ENCODE data around the gene TACO1. TPM values are rescaled to one million over a fixed set of nuclear protein-coding genes. Genes with fewer than 3 reads are reported as not detected.

The TACO1 gene
- 10 to 100 TPM; 12.5 to 27.8 TPM for total RNA-seq

DNA sequence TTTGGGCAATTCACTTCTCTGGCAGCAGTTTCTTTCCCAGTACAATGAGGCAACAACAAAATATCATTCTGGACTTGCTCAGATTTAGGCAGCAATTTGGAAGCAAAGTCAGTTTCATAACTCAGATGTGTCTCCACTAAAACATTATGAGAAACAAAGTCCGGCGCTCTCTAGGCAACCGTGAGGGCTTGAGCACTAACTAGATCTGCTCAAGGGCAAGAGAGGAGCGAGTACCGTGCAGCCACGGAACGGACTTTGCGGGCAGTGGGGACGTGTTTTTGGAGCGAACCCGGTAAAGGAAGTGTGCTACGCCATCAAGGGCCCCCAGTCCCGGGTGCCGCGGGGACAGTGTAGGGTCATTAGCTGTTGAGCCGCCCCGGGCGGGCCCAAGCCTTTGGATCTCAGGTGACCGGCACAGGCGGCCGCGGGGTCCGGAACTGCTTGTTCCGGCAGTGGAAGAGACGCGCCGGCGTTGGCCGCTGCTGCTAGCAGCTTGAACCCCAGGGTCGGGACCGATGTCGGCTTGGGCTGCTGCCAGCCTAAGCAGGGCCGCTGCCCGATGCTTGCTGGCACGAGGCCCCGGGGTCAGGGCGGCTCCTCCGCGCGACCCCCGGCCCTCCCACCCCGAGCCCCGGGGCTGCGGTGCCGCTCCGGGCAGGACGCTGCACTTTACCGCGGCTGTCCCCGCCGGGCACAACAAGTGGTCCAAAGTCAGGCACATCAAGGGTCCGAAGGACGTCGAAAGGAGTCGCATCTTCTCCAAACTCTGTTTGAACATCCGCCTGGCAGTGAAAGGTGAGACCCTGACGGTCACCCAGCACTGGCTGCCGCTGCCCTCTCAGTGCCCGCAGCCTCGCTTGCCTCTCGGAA is at the start of gene TACO1:
Gene TACO1 (plus strand): TSS at position 327 of the 870 bp plus-strand sequence. CDS start 189 bp downstream, at position 516.
- Mint-ChIP-seq H3K27me3 (no peaks in the 10 kb centered on the region), H3K4me1 (peaks cover 23% of the 10 kb centered on the region), H3K4me3 (peak within 1 kb of the TSS; percentile 91), H3K36me3 (ENCODE audit: low read depth) (peaks cover 18% of the 10 kb centered on the region), H3K9me3 (no peaks in the 10 kb centered on the region), H3K27ac (peak within 1 kb of the TSS; percentile 93)
- peak; percentile 84 for ATAC-seq (replicated peaks)

GRCh38 chr17:63552211-63552610 is 48.5 kb upstream of the TACO1 start:
- no peak for ATAC-seq (replicated peaks)
- peaks cover 55% of the 10 kb centered on the region for H3K36me3 Mint-ChIP-seq (ENCODE audit: low read depth)
- H3K4me3 Mint-ChIP-seq = peak overlapping the region; percentile 90
- H3K4me1 Mint-ChIP-seq = peaks cover 28% of the 10 kb centered on the region
- H3K27me3 Mint-ChIP-seq = no peaks in the 10 kb centered on the region
- H3K9me3 Mint-ChIP-seq = no peaks in the 10 kb centered on the region
- peak overlapping the region; percentile 97 for H3K27ac Mint-ChIP-seq

DNA sequence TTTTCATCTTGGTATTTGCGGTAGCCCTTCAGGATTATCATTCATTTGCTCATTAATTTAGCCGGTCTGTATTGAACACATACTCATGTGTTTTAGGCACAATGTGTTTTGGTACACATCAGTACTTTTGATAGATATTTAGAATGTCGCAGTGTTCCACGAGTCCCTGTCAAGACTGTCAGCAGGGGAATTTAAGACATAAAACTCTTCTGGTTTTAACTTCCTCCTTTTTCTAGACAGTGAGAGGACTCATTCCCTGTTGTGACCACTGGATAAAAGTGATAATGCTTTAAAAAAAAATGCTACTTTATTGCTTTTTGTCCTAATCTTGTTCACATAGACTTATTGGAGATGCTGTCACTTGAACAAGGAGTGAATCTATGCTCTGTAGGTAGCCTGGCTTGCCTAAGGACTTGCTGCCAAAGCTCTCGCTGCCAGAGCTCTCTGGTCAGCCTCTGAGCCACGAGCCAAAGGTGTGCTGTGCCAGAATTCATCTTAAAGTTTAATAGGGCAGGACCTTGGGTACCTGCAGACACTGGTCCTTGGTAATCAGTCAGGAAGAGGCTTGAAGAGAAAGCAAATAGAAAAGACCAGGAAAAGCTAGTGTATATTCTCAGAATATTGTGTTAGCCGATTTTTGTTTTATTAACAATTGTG is 45.1 kb upstream of the TACO1 start:
- peaks cover 36% of the 10 kb centered on the region for H3K4me1 Mint-ChIP-seq
- H3K9me3 Mint-ChIP-seq = no peaks in the 10 kb centered on the region
- no peak overlapping the region for H3K4me3 Mint-ChIP-seq
- no peak for ATAC-seq (replicated peaks)
- H3K27ac Mint-ChIP-seq = peak overlapping the region; percentile 58
- H3K36me3 Mint-ChIP-seq (ENCODE audit: low read depth) = peaks cover 50% of the 10 kb centered on the region
- no peaks in the 10 kb centered on the region for H3K27me3 Mint-ChIP-seq

GRCh38 chr17:63557416-63557815 is 43.3 kb upstream of the TACO1 start:
- no peaks in the 10 kb centered on the region for H3K27me3 Mint-ChIP-seq
- peaks cover 47% of the 10 kb centered on the region for H3K4me1 Mint-ChIP-seq
- no peak for ATAC-seq (replicated peaks)
- no peak overlapping the region for H3K27ac Mint-ChIP-seq
- H3K9me3 Mint-ChIP-seq = no peaks in the 10 kb centered on the region
- peak overlapping the region; percentile 3 for H3K4me3 Mint-ChIP-seq
- H3K36me3 Mint-ChIP-seq (ENCODE audit: low read depth) = peaks cover 42% of the 10 kb centered on the region

DNA sequence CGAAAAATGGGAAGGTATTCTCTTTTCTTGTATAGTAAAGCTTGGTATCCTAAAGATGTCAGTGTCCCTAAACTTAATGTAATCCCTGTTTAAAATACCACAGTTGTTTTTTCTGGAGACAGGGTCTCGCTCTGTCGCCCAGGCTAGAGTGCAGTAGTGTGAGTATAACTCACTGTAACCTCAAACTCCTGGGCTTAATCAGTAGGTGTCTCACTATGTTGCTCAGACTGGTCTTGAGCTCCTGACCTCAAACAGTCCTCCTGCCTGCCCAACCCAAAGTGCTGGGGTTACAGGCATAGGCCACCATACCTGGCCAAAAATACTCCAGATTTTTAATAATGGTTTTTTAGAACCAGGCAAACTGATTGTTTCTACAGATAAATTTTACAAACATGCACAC is 42.3 kb upstream of the TACO1 start:
- peak; percentile 80 for ATAC-seq (replicated peaks)
- Mint-ChIP-seq H3K4me1 (peaks cover 41% of the 10 kb centered on the region), H3K27ac (no peak overlapping the region), H3K36me3 (ENCODE audit: low read depth) (peaks cover 32% of the 10 kb centered on the region), H3K4me3 (no peak overlapping the region), H3K9me3 (no peaks in the 10 kb centered on the region), H3K27me3 (no peaks in the 10 kb centered on the region)

DNA sequence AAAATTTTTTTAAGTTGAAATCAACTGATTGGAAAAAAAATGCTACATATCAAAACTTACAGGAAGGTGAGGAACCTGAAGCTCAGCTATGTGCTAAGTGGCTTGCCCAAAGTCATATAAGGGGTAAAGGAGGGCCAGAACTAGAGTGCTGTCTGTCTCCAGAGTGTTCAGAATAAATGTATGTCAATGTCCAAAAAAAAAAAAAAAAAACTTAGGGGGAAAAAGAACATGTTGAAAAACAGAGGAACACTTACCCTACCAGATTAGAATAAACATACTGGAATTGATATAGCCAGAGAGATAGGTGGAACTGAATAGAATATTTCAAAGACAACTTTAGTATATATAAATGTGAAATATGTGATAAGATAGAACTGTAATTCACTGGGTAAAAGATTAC is 38.9 kb upstream of the TACO1 start:
- Mint-ChIP-seq H3K36me3 (ENCODE audit: low read depth) (peaks cover 21% of the 10 kb centered on the region), H3K4me1 (peaks cover 33% of the 10 kb centered on the region)

GRCh38 chr17:63563339-63563738 is 37.4 kb upstream of the TACO1 start:
- H3K27me3 Mint-ChIP-seq = no peaks in the 10 kb centered on the region
- peaks cover 31% of the 10 kb centered on the region for H3K4me1 Mint-ChIP-seq
- H3K9me3 Mint-ChIP-seq = no peaks in the 10 kb centered on the region
- H3K27ac Mint-ChIP-seq = peak overlapping the region; percentile 71
- no peak for ATAC-seq (replicated peaks)
- H3K36me3 Mint-ChIP-seq (ENCODE audit: low read depth) = peaks cover 14% of the 10 kb centered on the region
- H3K4me3 Mint-ChIP-seq = no peak overlapping the region

More for the DNA sequence above, 38.9 kb upstream of the TACO1 start:
- no peak for ATAC-seq (replicated peaks)
- H3K9me3 Mint-ChIP-seq = no peaks in the 10 kb centered on the region
- no peak overlapping the region for H3K27ac Mint-ChIP-seq
- H3K27me3 Mint-ChIP-seq = no peaks in the 10 kb centered on the region
- H3K4me3 Mint-ChIP-seq = no peak overlapping the region

GRCh38 chr17:63564562-63564961 is 36.1 kb upstream of the TACO1 start:
- Mint-ChIP-seq H3K27me3 (no peaks in the 10 kb centered on the region), H3K36me3 (ENCODE audit: low read depth) (peaks cover 18% of the 10 kb centered on the region), H3K9me3 (no peaks in the 10 kb centered on the region), H3K4me3 (no peak overlapping the region), H3K4me1 (peaks cover 27% of the 10 kb centered on the region), H3K27ac (no peak overlapping the region)
- no peak for ATAC-seq (replicated peaks)

DNA sequence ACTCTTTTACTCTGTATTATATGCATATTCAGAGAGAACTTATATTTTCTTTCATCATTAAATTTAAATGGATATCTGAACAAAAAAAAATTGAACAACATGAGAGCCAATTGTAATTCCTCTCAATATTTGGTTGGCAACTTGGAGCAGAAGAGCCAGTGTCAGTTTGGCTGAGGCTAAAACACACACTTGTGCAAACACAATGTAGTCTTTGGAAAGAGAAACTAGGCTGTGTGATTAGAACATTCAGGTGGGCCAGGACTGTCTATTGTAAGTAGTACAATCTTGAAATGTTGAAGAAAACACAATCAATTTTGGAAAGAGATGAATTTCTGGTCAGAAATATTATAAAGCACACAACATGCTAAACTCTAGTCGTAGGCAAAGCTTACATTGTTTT is 33.5 kb upstream of the TACO1 start:
- no peak for ATAC-seq (replicated peaks)
- no peak overlapping the region for H3K27ac Mint-ChIP-seq
- H3K9me3 Mint-ChIP-seq = no peaks in the 10 kb centered on the region
- H3K4me3 Mint-ChIP-seq = no peak overlapping the region
- H3K27me3 Mint-ChIP-seq = no peaks in the 10 kb centered on the region
- H3K36me3 Mint-ChIP-seq (ENCODE audit: low read depth) = peaks cover 21% of the 10 kb centered on the region
- peaks cover 22% of the 10 kb centered on the region for H3K4me1 Mint-ChIP-seq

DNA sequence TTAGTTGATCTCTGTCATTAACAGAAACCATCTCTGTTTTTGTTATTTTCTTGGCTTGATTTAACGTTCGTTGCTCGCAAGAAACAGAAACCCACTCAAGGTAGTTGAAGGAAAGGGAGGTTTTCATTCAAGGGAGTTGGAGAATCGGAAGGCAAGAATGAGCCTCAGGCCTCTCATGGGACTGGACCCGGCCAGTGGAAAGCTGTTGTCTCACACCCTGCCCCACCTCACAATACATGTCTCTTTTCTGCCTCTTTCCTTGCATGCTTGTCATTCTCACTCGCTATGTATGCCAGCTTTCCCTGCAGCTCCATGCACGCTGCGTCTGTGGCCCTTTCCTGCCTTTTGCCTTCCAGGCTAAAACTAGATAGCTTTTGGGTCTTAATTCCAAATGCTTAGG is 32.1 kb upstream of the TACO1 start:
- H3K4me3 Mint-ChIP-seq = no peak overlapping the region
- H3K9me3 Mint-ChIP-seq = no peaks in the 10 kb centered on the region
- H3K4me1 Mint-ChIP-seq = peaks cover 24% of the 10 kb centered on the region
- H3K27ac Mint-ChIP-seq = no peak overlapping the region
- H3K36me3 Mint-ChIP-seq (ENCODE audit: low read depth) = peaks cover 20% of the 10 kb centered on the region
- no peaks in the 10 kb centered on the region for H3K27me3 Mint-ChIP-seq
- ATAC-seq (replicated peaks) = no peak

DNA sequence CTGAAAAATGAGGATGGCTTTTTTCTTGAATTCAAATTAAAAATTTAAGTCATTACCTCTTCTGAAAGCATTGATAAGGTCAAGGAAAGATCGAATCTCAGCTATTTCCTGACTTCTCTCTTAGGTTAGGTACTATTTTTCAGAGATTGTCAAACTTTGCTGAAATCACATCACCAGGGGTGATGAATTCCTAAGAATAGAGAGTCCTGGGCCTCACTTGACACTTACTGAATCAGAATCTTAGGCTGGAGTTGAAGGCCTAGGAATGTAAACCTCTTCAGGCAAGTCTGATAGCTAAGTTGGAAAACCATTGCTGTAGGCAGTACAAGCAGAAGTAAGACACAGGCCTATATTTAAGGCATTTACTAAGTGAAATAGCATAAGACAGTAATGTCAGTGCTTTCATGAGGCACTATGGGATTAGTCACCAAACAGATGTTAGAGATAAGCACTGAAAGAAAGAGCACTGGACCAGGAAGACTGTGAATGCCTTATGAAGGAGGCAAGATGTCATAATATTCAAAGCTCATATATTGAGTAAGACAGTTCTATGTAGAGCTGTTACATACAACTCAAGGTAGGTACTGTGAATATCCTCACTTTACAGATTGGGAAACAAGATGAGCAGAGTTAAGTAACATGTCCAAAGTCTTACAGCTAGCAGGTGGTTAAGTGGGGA is 28.9 kb upstream of the TACO1 start:
- Mint-ChIP-seq H3K27ac (peak overlapping the region; percentile 21), H3K9me3 (no peaks in the 10 kb centered on the region), H3K4me3 (no peak overlapping the region), H3K27me3 (no peaks in the 10 kb centered on the region), H3K4me1 (peaks cover 22% of the 10 kb centered on the region), H3K36me3 (ENCODE audit: low read depth) (peaks cover 18% of the 10 kb centered on the region)
- ATAC-seq (replicated peaks) = peak; percentile 89

GRCh38 chr17:63573634-63574033 is 27.1 kb upstream of the TACO1 start:
- Mint-ChIP-seq H3K27ac (peak overlapping the region; percentile 34), H3K4me3 (no peak overlapping the region), H3K9me3 (no peaks in the 10 kb centered on the region), H3K4me1 (peaks cover 23% of the 10 kb centered on the region), H3K27me3 (no peaks in the 10 kb centered on the region), H3K36me3 (ENCODE audit: low read depth) (peaks cover 34% of the 10 kb centered on the region)
- ATAC-seq (replicated peaks) = no peak

- H3K4me1 Mint-ChIP-seq = peaks cover 15% of the 10 kb centered on the region
- H3K9me3 Mint-ChIP-seq = no peaks in the 10 kb centered on the region
- H3K36me3 Mint-ChIP-seq (ENCODE audit: low read depth) = peaks cover 68% of the 10 kb centered on the region
- no peak overlapping the region for H3K4me3 Mint-ChIP-seq
- no peak for ATAC-seq (replicated peaks)
- no peaks in the 10 kb centered on the region for H3K27me3 Mint-ChIP-seq
- no peak overlapping the region for H3K27ac Mint-ChIP-seq
These were observed 22.5 kb upstream of the TACO1 start for GRCh38 chr17:63578027-63578768.

DNA sequence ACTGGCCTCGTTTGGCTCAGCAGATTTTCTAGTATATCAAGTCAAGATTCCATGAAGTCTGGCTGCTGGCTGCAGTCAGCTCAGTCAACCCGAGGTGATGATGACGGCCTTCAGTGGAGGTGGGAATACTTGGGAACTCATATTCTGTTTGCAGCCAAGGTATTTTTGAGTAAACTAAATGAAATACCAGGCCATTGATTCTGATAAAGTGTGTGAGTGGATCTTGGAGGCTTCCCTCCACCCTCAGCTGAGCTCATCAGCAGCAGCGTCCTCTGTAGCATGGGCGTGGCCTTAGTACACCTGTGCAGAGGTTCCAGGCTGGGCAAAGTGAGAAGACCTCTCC is 22.0 kb upstream of the TACO1 start:
- Mint-ChIP-seq H3K4me3 (no peak overlapping the region), H3K4me1 (peaks cover 15% of the 10 kb centered on the region), H3K9me3 (no peaks in the 10 kb centered on the region), H3K36me3 (ENCODE audit: low read depth) (peaks cover 73% of the 10 kb centered on the region), H3K27ac (no peak overlapping the region), H3K27me3 (no peaks in the 10 kb centered on the region)
- no peak for ATAC-seq (replicated peaks)

Measured in activated T-helper 17 cell treated with anti-CD3 and anti-CD28 coated beads, Interleukin-2, amount 50 U/mL, for 72 hours (primary cell).